HTERT RPE-1 (cell line): ENCODE data around the gene OGFOD3.
"Not testable (repeated sequence)": the region's sequence is repeated elsewhere in the genome, so short reads cannot be mapped to it uniquely, and the experiment has no call there.

Experiments
- in situ Hi-C: fragments of 300-500 bp; cut with MboI; formaldehyde crosslinking; loops from 4 replicates; pipeline ENCODE4 v1.14.3; 2020; ENCODE audit warnings: low sequenced_read_pairs

The OGFOD3 gene

DNA sequence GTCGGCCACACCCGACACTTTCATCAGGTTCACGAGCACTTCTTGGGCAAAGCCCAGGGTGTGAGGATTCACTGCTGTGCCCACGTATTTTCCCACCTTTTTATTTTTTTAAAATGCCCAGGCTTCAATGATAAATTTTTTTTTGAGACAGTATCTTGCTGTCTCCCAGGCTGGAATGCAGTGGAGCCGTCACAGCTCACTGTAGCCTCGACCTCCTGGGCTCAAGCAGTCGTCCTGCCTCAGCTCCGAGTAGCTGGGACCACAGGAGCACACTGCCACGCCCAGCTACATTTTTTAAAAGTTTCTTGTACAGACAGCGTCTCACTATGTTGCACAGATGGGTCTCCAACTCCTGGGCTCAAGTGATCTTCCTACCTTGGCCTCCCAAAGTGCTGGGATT, 29.0 kb downstream of the OGFOD3 start:
- in situ Hi-C loops: no loop called here

DNA sequence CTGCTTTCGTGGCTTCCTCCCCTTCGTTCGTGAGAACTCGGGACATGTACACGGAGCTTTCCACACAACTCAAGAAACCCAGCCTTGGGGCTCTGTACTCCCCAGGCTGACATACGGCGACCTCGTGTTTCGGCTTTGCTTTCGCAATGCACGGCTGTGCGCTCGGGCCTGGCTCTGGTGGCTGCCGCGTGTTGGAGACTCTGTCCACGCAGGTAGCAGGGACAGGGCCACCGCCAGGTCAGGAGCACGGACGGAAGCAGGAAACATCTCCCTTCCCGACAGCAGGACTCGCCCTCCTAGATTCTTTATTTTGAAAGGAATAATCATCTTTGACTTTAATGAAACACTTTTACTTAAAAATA, 29.5 kb downstream of the OGFOD3 start:
- in situ Hi-C loops: no loop called here

DNA sequence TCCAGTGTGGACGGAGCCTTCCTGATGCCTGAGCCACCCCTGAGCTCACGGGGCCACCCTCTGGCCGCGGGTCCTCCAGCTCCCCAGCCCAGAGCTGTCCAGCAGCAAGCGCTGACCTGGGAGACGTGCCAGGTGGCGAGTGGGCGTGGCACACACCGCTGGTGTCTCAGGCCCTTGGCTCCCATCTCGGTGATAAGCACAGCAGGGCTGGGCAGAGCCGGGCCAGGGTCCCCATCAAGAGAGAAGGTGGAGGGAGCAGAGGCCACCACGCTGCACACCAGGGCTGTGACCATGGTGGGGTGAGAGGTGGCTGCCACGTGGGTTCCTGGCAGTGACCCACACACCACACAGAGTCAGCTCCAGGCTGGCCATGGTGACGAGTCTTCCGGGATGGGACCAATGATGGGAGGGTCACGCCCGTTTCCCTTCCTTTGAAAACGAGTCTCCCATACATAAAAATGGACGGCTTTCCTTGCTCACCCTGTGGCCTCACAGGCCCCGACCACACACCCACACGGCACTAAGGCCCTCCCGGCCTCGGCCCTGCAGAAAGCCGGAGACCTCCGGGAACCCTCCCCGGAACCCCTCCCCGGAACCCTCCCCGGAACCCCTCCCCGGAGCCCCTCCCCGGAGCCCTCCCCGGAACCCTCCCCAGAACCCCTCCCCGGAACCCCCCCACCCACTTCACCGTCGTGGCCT, 30.0 kb downstream of the OGFOD3 start:
- in situ Hi-C loops: no loop called here

DNA sequence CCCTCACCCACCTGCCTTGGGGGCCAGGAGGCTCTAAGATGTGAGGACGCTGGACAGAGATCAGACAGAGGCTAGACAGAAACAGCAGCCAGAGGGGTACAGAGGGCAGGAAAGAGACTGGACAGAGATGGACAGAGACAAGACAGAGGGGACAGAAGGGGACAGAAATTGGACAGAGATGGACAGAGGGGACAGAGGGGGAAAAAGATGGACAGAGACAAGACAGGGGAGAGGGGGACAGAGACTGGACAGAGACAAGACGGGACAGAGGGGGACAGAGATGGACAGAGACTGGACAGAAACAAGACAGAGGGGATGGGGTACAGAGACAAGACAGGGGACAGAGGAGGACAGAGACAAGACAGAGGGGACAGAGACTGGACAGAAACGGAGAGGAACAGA, 30.7 kb downstream of the OGFOD3 start:
- in situ Hi-C loops: no loop called here

DNA sequence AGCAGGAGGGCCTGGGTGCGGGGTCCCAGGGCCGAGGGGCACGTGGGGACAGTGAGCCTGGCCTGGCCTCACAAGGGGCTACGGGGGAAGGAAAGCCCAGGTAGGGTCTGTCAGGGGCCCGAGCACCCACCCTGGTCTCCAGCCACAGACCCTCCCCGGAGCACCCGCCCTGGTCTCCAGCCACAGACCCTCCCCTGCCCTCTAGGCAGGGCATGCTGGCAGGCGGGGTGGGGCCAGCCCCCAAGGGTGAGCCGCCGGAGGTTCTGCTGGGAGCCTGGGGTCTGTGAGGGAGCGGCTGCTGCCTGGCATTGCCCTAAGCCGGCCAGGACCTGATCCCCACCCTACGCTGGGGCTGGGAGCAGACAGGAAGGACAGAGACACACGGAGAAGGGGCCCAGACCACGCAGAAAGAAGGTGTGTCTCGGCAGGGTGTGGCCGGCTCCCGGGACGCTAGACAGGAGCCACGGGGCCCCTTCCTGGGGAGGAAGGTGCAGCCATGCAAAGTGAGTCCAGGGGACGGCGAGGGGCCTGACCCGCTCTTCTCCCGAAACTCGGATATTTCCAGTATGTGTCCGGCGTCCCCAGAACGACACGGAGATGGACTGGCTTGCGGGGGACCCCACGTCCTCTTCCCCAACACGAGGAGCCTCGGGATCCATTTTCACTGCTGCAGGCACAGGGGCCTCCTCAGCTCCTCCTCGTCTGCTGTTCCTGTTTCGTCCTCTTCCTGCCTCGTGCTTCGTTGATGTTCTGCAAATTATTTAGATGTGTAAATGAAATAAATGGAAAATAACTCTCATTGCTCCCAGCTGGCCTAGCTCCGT, 31.3 kb downstream of the OGFOD3 start:
- in situ Hi-C loops: no loop called here

DNA sequence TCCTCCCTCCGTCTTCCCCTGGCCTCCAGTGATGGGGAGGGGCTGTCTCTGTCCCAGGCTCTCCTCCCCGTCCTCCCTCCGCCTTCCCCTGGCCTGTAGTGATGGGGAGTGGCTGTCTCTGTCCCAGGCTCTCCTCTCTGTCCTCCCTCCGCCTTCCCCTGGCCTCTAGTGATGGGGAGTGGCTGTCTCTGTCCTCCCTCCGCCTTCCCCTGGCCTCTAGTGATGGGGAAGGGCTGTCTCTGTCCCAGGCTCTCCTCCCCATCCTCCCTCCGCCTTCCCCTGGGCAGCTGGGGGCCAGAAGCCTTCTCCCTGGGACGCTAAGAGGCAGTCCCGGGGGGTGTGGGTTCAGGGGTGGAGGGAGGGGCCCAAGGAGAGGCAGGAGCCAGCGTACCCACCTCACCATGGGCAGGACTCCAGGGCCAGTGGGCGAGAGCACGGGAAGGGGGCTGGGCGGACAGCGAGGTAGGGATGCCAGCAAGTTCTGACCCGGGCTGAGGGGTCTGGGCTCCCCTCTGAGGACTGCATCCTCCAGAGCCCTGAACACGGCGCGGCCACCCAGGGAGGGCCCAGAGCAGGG, 32.0 kb downstream of the OGFOD3 start:
- in situ Hi-C loops: no loop called here

DNA sequence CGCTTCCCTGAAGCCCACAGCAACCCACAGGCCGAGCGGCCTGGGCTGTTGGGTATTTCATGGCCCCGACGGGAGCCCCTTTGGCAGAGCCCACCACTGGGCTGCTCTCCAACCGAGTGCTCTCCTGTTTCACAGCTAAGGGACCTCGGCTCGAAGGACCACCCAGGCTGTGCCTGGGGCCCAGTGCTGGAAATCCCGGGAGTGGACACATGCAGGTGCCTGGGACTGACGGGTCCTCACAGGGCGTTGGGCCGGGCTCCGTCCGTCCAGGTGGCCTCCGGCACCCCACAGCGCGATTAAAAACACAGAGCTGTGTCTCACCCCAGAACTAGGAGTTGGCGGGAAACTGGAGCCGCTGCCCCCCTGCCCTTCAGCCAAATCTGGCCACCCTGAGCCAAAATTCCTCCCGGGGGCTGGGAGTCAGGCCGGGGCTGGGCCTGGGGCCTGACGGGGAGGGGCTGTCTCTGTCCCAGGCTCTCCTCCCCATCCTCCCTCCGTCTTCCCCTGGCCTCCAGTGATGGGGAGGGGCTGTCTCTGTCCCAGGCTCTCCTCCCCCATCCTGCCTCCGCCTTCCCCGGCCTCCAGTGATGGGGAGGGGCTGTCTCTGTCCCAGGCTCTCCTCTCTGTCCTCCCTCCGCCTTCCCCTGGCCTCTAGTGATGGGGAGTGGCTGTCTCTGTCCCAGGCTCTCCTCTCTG, 32.7 kb downstream of the OGFOD3 start:
- in situ Hi-C loops: no loop called here

DNA sequence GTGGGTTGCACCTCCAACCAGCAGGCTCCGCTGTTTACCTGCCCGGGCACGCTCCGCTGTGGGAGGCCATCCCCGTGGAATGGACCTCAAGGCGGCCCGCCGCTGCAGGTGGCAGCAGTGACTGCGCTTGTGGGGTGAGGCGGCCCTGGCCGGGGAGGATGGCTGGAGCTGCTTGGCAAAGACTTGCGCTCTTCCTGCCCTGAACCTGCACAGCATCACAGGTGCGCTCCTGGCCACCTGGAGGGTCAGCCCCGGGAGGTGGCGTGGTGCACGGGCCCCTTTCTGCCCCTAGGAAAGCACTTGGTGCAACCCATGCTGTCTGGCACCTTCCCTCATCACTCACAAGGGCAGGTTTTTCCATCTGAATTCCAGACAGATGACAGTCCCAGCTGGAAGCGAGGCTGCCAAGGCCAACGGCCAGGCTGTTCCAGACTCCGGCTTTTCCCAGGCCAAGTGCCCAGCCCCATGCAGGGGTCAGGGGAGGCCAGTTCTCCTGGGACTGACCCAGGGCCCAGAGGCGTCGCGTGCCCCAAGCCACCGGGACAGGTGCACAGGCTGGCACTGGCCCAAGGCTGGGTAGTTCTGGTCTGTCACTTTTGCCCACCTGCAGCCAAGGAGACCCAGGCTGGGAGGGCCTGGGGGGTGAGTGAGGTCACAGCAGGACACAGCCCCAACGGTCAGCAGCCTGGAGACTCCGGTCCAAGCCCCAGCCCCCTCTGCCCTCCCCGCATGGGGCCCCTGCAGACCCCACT, 33.5 kb downstream of the OGFOD3 start:
- in situ Hi-C loops: no loop called here

DNA sequence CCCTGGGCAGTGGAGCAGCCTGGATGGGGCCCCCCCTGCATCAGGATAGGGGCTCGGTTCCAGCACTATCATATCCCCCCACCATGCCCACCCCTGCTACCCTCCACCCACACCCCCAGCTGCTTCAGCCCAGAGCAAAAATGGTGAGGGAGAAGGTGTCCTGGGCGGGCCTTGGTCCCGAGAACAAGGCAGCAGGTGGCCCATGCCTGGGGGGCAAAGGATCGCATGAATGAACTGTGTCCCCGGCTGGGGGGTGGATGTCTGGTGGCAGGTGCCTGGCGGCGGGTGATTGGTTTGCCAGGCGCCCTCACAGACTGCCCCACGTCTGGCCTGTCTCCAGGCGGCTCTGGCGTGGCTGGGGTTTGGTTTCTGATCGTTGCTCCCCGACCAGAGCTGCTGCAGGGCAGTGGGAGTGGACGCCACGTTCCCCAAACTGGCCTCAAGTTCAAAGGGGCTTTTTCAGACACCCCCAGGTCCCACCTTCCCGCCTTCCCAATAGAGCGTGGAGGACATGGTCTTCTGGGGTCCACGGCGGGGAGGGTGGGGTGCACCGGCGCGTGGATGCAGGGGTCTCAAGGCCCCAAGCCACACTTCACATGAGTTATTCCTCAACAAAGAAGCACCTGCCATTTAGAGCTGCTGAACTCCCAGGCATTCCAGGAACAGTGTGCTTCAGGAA, 34.2 kb downstream of the OGFOD3 start:
- in situ Hi-C loops: no loop called here

DNA sequence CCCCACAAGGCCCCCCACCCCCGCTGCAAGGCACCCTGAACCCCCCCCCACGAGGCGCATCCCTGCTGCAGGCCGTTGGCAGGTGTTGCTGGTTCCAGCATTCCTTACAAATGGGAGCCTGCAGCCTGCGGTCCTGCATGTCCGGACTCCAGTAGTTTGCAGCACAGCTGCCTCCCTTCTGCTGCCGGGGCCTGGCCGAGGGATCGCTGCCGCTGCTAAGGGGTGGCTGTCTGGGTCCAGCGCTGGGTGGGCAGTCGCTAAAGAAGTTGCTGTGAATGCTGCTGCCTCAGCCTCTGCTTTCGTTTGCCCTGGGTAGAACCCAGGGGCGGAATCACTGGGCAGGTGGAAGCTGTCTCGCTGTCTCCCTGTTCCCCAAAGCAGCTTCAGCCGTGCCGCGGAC, 35.0 kb downstream of the OGFOD3 start:
- in situ Hi-C loops: no loop called here

DNA sequence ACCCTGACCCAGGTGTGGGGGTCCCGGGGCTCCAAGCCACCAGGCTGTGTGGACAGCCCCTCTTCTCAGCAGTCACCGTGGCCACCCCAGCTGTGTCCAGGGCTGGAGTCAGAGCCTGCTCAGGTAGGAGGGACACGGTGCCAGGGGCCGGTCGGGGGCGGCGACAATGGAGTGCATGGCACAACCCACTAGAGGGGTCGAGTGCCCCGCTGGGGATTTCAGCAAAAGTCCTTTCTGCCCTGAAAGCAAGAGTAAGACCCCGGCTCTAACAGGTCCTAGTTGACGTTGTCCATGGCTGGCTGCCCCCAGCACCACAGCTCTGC, 35.5 kb downstream of the OGFOD3 start:
- in situ Hi-C loops: no loop called here

DNA sequence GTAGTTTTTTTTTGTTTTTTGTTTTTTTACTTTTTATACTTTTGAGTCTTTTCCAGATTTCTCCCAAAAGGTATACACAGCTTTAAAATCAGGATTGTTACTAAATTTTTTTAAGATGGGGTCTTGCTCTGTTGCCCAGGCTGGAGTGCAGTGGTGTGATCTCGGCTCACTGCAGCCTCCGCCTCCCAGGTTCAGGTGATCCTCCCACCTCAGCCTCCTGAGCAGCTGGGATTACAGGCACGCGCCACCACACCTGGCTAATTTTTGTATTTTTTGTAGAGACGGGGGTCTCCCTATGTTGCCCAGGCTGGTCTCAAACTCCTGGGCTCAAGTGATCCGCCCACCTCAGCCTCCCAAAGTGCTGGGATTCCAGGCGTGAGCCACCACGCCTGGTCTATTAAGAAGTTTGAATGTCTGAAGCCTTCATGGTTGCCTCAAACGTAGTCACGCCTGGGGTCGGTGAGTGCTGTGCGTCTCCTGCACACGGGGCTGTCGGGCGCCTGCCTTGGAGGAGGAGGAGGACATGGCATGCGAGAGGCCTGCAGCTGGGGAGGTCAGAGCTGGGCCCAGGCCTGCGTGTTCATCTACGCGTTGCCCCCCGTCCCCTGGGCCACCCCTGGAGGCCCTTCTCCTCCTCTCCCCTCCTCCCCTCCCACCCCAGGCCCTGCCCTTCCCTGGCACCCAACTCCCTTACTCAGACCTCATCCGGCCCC, 36.0 kb downstream of the OGFOD3 start:
- in situ Hi-C loops: not testable (repeated sequence)

DNA sequence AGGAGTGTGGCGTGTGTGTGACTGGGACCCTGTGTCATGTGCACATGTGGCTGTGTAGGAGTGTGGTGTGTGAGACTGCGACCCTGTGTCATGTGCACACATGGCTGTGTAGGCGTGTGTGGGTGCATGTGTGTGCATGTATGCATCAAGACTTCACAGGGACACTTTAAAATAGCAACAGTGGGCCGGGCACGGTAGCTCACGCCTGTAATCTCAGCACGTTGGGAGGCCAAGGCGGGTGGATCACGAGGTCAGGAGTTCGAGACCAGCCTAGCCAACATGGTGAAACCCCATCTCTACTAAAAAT, 36.7 kb downstream of the OGFOD3 start:
- in situ Hi-C loops: not testable (repeated sequence)

DNA sequence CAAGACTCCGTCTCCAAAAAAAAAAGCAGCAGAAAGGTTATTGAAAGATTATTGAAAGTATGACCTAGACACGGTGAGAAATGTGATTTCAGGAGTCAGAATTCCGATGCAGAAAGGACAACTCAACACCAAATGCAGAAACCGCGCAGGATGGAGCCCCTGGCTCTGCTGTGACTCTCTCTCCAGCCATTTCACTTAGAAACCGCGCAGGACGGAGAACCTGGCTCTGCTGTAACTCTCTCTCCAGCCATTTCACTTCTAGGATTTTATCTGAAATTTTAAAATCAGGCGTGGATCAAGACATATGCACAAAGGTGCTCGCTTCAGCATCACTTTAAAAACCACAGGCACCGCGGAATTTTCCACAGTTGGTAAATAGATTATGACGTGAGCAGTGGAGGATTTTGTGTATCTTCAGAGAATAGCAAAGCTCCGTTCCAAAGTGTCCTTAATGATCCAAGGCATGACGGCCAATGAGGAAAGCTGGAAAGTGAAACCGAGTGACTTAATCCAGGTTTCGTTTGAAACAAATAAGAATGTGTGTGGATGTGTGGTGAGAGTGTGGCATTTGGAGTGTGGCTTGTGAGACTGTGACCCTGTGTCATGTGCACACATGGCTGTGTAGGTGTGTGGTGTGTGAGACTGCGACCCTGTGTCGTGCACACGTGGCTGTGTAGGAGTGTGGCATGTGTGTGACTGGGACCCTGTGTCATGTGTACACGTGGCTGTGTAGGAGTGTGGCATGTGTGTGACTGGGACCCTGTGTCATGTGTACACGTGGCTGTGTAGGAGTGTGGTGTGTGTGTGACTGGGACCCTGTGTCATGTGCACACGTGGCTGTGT, 37.3 kb downstream of the OGFOD3 start:
- in situ Hi-C loops: no loop called here

DNA sequence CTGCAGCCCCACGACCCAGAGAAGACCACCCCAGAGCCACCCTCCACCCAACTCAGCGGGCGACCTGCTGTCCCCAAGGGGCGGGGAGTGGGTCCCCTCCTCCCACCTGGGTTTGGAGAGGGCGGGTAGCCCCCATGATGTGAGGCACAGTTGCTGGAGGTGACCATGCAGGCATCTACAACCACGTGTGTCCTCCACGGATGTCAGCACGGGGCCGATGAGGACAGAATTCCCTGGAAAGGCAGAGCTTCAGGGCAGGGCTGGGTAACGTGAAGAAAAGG, 39.7 kb downstream of the OGFOD3 start:
- in situ Hi-C loops: no loop called here

DNA sequence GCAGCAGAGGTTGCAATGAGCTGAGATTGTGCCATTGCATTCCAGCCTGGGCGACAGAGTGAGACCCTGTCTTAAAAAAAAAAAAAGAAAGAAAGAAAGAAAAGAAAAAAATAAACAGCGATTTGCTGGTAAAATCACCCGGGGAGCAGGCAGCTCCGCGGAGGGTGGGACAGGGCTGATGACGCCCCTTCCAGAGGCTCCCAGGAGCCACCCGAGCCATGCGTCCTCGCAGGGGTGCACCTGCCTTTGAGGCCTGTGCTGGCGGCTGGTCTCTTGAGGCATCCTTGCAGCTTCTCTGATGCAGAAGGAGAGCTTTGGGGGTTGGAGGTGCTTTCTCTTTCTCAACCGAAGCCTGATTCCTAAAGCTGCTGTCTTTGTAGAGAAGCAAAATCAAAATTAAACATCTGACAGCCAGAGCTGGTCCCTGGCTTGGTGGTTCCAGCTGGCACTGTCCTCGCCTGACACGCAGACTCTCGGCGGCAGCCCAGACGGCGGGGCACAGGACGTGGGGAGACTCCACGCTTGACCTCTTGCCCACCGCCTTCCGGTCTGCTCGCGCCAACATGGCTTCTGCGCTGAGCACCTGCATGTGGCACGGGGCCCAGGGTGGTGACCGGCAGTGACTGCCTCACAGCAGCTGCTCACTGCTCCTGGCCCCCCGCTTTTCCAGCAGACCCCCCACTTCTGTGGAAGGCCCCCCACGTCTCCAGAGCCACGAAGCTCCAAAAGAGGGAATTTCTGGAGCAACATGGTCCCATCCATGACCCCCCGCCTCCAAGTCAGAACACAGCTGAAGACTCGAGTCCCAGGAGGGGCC, 40.3 kb downstream of the OGFOD3 start:
- in situ Hi-C loops: no loop called here

DNA sequence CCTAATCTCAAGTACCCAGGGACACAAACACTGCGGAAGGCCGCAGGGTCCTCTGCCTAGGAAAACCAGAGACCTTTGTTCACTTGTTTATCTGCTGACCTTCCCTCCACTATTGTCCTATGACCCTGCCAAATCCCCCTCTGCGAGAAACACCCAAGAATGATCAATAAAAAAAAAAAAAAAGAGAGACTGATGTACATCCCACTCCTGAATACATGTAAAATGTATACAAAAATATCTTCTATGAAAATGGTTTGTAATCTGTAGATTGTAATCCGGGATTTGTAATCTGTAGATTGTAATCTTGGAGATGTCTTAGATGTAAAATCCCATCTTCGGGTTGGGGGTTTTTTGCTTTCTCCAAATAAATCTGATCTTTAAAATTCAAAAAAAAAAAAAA, 41.1 kb downstream of the OGFOD3 start:
- in situ Hi-C loops: not testable (repeated sequence)

DNA sequence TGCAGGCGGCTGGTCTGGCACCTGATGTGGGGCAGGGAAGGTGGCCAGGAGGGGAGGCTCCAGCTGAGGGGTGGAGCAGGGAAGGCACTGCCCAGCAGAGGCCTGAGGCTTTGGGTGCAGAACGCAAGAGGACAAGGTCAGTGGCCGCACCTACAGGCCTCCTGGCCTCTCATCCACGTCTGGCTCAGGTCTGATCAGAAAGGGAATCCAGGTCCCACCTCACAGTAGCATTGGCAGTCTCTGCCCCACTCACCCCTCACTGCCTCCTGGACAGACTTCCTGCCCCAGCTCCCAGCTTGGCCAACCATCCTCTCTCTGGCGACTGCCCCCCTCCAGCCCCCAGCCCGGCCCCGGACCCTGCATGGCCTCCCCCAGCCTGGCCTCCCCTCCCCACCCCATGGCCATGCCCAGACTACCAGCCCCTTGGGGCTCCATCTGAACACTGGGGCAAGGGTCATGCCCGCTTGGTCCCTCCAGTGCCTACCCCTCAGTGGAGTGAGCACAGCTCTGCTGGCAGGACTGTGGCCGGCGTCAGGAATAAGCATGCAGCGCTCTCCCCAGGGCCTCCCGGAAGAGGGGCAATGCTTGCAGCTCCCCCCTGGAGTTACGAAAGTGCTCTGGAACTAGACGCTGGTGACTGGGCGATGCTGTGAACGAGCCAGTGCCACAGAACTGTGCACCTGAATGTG, 42.2 kb downstream of the OGFOD3 start:
- in situ Hi-C loops: no loop called here
